Dermis blood vessel endothelial cell (primary cell): ENCODE measurements around the gene SHANK3. TPM values are rescaled to one million over a fixed set of nuclear protein-coding genes. Genes with fewer than 3 reads are reported as not detected.

ENCODE experiments used
- DNase-seq: peaks from one replicate; pipeline ENCODE4 v3.0.0; 2010
- total RNA-seq: library from RNA; depleted of rRNA; stranded (reverse); fragments of >200 nt; gene quantifications from 2 replicates; pipeline ENCODE4 v1.2.3, GENCODE V29; 2014

SHANK3 gene
- total RNA-seq, 1 donor from 2014 or later: 33.0 TPM

DNA sequence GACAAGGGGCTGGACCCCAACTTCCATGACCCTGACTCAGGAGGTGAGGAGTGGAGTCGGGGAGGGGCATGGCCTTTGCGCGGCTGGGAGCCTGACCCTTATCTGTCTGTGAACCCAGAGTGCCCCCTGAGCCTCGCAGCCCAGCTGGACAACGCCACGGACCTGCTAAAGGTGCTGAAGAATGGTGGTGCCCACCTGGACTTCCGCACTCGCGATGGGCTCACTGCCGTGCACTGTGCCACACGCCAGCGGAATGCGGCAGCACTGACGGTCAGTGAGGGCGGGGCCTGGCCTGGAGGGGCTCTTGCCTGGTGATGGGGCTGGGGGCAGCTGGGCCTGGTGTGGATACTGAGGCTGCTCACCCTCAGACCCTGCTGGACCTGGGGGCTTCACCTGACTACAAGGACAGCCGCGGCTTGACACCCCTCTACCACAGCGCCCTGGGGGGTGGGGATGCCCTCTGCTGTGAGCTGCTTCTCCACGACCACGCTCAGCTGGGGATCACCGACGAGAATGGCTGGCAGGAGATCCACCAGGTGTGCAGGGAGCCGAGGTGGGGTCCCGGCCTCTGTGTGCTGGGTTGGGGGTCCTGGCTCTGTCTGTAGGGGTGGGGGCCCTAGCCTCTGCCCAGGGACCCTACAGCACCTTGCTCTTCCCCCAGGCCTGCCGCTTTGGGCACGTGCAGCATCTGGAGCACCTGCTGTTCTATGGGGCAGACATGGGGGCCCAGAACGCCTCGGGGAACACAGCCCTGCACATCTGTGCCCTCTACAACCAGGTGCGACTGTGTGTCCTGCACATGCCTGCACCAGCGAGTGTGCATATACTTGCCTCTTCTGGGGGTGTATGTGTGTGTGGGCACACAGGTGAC lies 6.3 kb downstream of the SHANK3 start:
- no peak for DNase-seq

DNA sequence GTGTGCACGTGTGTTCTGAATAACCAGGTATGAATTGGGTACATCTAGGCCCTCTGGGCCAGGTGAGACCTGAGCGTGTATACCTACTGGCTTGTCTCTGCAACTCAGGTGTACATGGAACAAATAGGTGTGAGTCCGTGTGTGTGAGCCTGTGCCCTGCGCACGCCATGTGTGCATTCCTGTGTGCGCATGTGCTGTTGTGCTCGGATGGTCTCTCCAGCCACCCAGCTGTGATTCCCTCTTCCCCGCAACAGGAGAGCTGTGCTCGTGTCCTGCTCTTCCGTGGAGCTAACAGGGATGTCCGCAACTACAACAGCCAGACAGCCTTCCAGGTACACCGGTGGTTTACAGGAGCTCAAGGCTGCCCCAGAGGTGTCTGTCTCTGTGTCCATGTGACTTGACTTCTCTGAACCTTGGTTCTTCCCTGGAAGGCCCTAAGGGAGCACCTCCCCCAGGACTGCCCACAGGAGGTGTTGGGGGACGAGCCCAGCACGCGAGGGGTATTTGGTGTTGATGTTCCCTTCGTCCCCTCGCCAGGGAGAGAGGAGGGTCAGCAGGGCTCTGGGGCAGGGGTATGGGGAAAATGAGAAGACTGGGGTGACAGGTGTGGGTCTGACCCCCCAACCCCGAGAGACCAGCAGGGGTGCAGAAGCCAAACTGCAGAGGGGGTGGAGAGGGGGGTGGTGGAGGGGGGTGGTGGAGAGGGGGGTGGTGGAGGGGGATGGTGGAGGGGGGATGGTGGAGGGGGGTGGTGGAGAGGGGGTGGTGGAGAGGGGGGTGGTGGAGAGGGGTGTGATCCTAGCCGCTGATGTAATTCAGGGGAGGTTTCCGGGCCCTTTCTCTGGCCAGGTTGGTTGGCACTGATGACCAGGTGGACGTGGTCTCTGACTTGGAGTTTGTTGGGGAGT lies 10.7 kb downstream of the SHANK3 start:
- no peak for DNase-seq

DNA sequence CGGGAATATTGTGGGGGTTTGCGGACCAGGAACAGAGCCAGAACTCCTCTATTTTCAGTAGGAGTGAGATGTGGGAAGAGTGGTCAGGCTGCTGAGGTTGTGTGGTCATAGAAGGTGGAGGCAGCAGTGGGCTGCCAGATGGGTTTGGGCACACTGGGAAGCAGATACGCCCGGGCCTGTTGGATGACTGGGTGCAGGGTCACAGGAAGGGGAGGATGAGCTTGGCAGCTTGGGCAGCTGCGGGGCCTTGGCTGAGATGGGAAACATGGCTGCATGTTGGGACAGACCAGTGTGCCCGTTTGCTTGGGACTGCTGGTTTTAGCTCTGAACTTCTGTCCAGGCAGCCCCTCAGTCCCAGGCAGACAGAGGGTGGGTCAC lies 11.4 kb downstream of the SHANK3 start:
- DNase-seq: no peak

DNA sequence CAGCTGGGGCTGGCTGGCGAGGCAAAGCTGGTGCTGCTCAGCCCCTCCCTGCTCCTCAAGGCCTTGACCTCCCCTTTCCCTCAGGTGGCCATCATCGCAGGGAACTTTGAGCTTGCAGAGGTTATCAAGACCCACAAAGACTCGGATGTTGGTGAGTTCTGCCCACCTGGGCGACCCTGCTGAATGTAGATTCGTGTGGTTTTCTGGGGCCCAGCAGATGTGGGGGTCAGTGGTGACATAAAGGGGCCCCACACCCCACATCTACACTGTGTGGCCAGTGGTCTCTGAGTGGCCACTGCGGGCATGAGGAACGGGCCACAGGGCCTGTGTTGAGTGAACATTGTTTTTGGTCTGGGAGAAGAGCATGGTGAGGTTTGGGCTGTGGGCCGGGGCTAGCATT lies 11.9 kb downstream of the SHANK3 start:
- no peak for DNase-seq

DNA sequence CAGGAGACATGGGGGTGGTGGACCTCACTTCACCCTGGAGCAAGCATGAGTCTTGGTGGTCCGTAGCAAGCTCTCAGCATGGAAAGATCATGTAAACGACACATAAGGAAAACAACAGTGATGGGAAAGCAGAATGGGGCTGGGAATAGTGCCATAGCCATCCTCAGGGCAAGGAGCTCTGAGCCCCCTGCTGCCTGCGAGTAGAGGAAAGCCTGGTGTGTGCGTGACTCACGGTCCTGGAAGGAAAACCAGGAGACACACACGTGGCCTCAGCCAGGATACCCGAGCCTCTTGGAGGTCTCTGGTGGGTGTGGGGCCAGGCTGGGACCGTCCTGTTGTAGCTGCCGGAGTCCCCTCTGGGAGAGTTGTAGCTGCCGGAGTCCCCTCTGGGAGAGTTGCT lies 12.4 kb downstream of the SHANK3 start:
- peak; percentile 72 for DNase-seq

DNA sequence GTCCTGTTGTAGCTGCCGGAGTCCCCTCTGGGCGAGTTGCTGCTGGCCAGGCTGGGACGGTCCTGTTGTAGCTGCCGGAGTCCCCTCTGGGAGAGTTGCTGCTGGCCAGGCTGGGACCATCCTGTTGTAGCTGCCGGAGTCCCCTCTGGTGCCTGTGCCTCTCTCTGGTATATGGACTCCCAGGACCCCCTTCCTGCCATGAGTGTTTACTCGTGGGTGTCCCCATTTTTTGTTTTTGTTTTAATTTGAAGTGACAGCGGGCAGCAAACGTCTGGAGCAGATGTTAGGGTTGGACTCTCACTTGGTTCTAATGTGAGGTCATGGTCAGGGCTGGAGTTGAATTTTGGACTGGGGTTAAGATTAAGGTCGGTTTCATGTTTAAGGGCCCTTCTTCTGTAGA lies 14.2 kb downstream of the SHANK3 start:
- DNase-seq: no peak

DNA sequence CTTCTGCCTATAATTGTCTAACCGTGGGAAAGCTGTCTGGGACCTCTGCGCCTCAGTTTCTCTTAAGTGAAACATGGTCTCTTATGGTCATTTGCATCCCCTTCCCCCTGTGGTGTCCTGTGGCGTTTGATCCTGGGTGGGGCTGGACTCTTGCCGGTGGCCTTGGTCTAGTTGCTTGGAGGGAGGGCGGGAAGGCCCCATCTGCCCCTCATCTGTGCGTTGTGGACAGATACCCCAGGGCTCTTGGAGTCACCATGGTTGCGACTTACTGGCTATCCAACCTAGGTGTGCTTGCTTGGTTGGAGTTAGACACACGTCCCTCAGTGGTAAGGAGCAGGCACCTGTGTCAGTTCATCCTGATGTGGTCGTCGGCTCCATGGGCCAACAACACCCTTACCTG lies 15.2 kb downstream of the SHANK3 start:
- DNase-seq: no peak

DNA sequence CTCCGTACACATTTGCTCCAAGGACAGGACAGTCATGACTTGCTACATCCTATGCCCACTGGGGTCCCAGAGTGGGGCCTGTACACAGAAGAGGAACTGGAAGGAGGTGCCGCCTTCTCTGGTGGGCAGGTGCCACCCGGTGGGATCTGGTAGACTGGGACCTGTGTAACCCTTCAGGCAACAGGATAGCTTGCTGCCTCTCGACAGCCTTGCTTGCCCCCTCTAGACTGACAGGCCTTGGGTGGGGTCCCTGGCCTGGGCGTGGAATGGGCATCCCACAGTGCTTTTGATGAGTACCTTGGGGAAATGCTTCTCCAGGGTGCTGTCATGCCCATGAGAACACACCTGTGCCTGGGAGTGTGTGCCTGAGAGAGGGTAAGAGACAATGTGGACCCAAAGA lies 15.8 kb downstream of the SHANK3 start:
- no peak for DNase-seq

DNA sequence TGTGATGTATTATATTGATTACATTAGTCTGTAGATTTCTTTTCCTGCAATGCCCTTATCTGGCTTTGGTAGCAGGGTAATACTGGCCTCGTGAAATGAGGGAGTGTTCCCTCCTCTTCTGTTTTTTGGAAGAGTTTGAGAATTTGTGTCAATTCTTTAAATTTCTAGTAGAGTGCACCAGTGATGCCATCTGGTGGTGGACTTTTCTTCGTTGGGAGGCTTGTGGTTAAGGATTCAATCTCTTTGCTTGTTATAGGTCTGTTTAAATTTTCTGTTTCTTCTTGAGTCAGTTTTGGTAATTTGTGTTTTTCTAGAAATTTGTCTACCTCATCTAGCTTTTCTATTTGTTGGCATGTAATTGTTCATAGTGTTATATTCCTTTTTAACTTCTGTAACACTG lies 18.9 kb downstream of the SHANK3 start:
- DNase-seq: peak; percentile 66

DNA sequence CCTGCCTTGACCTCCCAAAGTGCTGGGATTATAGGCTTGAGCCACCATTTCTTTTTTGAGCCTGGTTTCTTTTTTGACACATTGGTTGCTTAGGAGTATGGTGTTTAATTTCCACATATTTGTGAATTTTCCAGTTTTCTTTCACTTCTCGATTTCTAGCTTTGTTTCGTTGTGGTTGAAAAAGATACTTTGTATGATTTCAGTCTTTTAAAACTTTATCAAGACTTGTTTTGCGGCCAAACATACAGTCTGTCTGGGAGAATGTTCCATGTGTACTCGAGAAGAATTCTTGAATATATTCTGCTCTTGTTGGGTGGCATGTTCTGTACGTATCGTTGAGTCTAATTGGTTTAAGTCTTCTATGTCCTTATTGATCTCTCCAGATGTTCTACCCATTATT lies 20.8 kb downstream of the SHANK3 start:
- DNase-seq: no peak

DNA sequence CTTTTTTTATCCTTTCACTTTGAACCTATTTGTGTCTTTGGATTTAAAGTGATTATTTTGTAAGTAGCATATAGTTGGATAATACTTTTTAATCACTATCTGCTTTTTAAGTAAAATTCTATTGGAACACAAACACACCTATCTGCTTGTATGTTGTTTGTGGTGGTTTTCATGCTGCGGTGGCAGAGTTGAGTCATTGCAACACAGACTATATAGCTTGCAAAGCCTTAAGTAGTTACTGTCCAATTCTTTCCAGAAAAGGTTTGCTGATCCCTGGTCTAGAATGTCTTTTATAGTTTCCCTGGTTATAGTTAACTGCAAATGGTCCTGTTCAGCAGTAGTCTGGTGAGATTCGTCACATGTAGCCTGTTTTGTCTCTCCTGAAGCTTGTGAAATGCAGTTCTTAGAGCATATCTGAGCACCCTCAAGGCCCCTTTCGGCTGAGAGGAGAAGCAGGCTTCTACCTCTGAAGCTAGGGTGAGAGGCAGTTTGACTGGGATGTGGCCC lies 21.5 kb downstream of the SHANK3 start:
- DNase-seq: no peak

DNA sequence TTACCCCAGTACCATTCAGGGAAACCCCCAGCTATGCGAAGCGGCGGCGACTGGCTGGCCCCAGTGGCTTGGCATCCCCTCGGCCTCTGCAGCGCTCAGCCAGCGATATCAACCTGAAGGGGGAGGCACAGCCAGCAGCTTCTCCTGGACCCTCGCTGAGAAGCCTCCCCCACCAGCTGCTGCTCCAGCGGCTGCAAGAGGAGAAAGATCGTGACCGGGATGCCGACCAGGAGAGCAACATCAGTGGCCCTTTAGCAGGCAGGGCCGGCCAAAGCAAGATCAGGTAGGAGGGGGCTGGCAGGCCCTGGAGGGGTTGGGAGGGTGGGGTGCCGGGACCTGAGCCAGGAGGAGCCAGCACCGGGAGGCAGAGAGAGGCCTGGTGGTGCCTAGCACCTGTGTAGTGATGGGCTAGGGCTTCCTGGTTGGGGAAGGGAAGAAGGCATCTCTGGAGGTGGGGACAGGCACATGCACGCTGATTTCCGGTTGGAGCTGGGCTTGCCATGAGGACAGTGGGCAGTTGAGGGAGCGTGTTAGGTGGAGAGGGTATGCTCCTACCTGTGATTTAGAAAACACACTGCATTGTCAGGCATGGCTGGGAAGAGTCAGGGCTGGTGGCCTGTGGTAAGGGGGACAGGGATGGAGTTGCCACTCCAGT lies 22.3 kb downstream of the SHANK3 start:
- DNase-seq: no peak

DNA sequence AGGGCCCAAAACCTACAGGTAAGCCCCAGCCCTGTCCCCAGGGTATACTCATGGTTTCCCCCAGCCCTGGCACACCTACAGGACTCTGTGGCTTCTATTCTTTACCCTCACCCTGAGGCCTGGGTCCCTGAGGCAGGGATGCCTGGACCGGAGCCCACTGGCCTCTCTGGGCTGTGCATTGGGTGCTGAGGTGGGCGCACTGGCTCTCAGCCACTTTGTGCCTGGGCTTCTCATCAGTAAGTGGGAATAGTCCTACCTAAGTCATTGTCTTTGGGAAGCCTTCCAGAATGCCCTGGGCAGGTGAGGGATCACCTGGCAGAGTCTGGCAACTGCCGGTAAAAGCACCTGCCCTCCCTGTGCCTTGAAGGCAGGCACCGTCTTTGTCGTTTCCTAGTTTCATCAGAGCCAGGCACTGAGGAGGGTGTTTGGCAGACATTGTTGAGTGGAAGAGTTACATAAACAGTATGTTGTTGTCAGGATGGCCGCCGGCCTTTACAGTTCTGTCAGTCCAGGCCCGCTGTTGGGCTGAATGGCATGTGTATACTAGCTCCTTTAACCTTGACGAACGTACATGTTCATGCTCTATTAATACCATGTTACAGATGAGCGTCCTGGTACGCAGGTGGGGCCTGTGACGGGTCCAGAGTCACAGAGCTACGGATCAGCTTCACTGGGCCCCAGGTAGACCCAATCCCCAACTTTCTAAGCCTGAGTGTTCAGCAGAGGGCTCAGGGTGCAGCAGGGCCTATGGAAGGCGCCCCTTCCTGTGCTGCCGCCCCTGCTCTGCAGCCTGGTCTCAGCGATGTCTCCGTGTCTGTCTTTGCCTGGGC lies 23.0 kb downstream of the SHANK3 start:
- DNase-seq: no peak

DNA sequence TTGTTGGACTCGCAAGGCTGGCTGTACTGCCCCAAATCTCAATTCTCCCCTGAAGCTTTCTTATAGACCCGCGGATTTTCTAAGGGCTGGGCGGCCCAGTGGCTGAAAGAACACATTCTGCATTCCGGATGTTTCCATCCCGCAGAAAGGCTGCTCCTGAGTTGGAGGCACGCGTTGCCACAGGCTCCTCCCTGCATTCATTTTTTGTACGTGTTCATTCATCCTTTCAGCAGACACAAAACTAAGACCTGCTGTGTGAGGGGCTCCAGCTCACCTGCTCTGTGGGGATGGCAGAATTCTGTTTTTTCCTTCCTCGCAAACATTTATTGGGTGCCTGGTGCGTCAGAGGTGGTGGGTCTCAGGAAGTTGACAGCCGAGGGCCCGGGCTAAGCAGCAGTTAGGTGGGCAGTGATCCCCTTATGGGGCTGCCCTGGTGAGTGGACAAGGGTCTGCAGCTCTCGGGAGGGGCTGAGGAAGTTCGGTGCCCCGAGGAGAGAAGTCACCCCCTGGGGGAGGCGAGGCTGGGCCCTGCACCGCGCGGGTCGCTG lies 23.7 kb downstream of the SHANK3 start:
- no peak for DNase-seq

DNA sequence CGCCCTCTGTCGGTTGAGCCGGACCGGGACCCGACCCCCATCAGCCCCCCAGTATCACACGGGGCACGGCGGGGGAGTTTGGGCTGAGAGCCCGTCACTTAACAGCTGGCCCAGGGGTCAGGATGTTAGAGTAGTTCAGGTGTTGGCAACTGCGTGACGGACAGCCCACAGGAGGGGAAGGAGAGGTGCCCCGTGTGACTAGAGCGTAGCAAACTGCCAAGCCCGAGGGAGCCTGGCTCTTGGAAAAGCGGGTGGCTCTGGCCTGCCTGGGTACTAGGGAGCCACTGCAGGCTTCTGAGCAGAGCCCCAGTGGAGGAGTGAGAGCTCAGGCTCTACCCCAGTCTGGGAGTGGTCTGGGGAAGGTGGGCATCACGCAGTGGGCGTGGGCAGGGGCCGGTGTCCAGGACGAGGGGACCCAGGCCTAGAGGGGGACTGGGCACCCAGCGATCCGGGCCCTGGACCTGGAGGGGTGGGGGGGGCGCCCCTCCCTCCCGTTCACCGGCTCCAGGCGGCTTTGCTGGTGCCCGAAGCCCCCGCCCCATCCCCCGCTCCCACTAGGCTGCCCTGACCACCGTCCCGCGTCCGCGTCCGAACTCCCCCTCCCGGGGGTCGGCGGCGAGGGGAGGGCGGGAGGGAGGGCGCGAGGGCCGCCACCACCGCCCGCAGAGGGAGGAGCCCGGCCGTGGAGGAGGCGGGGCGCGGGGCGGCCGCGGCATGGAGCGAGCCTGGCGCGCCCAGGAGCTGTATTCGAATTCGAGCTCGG lies 24.4 kb downstream of the SHANK3 start:
- DNase-seq: no peak

DNA sequence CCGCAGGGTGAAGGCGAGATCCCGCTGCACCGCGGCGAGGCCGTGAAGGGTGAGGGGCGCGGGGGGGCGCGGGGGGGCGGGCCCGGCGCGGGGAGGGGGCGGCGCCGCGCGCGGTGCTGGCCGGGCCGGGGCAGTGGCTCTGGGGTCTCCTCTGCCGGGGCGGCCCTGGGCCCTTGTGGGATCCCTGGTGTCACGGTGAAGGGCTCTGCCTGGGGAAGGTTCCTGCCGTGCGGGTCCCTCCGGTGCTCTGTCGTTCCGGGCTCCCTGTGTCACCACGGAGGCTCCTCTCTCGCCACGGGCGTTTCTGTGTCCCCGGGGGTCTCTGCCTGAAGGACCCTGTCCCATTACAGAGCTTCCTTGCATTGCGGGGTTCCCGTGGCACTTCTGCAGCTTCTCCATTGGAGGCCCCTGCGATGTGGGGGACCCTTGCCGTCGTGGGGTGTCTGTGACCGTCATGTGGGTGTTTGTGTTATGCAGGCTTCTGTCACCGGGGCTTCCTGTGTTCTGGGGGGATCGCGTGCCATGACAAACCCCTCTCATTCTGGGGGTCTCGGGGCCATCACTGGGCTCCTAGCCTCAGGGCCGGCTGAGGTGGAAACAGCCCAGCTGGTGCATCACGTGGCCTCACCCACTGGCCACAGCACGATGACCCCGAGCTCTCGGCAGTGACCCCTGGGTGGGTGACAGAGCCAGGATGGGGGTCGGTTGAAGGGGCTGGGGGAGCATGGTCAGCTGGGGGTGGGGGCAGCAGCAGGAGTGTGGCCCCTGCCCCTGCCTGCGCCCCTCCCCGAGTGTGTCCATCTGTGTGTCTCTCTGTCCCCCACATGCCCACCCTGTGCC lies 25.3 kb downstream of the SHANK3 start:
- DNase-seq: no peak

DNA sequence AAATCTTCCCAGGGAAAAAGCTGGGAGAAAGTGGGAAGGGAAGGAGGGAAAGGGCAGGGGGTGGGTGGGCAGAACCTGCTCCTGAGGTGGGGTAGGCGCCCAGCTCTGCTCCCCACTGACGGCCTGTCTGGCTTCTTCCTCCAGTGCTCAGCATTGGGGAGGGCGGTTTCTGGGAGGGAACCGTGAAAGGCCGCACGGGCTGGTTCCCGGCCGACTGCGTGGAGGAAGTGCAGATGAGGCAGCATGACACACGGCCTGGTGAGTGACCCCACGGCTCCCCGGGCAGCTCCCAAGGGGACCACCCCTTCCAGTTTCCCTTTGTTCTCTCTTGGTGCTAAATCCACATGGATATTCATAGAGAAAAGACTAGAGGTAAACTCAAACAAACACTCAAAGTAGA lies 25.9 kb downstream of the SHANK3 start:
- DNase-seq: peak; percentile 44

DNA sequence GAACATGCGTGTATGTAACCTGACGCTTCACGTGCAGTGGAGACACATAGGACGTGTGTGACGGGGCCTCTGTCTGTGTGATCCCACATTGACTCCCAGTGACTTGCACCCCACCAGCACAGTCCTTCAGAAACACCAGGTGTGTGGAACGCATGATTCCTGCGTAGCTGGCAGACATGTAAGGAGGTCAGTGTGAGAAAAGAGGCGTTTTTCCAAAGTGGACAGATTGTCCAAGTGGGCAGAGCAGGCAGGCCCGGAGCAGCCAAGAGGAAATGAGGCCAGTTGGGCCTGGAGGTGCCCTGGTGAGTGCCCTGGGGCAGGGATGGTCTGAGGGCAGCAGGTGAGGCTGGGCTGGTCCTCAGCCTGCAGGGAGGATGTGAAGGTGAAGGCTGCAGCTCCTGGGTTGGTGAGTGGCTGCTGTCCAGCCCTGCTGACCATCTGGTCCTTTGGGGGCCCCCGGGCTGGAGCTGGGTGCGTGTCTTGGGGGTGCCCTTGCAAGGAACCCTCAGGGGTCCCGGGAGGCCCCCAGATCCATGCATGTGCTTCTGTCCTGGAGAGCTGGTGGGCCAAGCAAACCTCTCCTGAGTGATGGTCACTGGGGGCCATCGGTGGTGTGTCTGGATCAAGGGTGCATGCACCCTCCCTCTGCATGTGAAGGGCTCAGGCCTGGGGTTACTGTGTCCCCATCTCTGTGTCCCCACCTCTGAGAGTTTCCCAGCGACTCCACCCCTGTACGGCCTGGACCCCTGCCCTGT lies 26.6 kb downstream of the SHANK3 start:
- no peak for DNase-seq

DNA sequence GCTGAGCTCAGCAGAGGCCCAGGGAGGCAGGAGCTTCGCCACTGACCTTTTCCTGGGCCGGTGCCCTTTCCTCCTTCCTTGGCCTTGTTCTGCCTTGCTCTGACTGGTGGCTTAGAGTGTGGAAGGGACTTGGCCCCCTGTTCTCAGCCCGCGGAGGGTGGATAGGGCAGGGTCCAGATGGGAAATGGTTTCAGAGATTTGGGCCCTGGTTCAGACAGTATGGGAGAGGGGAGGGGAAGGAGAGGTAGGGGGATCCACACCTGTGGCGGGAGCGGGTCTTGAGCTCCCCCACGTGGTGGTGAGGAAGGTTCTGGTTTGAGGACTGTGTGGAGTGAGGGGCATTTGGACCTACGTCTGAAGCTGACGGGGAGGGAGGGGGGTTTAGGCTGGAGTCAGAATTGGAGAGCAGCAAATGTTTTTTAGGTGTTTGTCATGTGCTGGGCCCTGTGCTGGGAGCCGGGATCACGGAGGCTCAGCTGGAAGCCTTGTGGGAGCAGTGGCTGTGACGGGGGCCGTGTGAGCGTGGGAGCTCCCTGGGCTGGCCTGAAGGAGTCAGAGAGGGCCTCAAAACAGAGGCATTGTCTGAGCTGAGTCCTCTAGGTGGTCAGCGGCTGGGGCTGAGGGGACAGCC lies 27.2 kb downstream of the SHANK3 start:
- no peak for DNase-seq
